Stomach smooth muscle (tissue), 2 donors: ENCODE data around the gene RAI2.

Source experiments
- H3K27ac ChIP-seq: one replicate; pipeline ENCODE4 v1.7.0; 2013; ENCODE audit warnings: mild to moderate bottlenecking, low read length, inconsistent platforms
- H3K27me3 ChIP-seq, 2 donors: one replicate each; pipeline ENCODE4 v1.7.0; 2013; ENCODE audit warnings: low read length in 2 of 2; ENCODE audit not compliant: insufficient read depth in 2 of 2, control insufficient read depth in 1 of 2
- H3K36me3 ChIP-seq, 2 donors: one replicate each; pipeline ENCODE4 v1.7.0; 2013; ENCODE audit warnings: low read length in 2 of 2; ENCODE audit not compliant: control insufficient read depth in 2 of 2, insufficient read depth in 2 of 2
- H3K4me1 ChIP-seq: one replicate; pipeline ENCODE4 v1.7.0; 2013; ENCODE audit warnings: low read length; ENCODE audit not compliant: control insufficient read depth, insufficient read depth
- H3K4me3 ChIP-seq, 2 donors: one replicate each; pipeline ENCODE4 v1.7.0; 2013; ENCODE audit warnings: low read length in 2 of 2
- H3K9ac ChIP-seq, 2 donors: one replicate each; pipeline ENCODE4 v1.7.0; 2013; ENCODE audit warnings: low read length in 2 of 2, mild to moderate bottlenecking in 1 of 2
- H3K9me3 ChIP-seq, 2 donors: one replicate each; pipeline ENCODE4 v1.7.0; 2013; ENCODE audit warnings: low read length in 2 of 2; ENCODE audit not compliant: control insufficient read depth in 2 of 2
- donor health status: healthy.
- donor health status: Pancreatic carcinoma.

Gene RAI2

GRCh38 chrX:17854069-17854468 lies 7.0 kb downstream of the RAI2 start:
- Histone ChIP-seq H3K36me3 (no peaks in the 10 kb centered on the region), H3K9me3 (no peaks in the 10 kb centered on the region), H3K4me1 (peaks cover 28% of the 10 kb centered on the region), H3K9ac (no peak overlapping the region), H3K27ac (no peak overlapping the region), H3K4me3 (no peak overlapping the region), H3K27me3 (peaks cover 0 to 10% of the 10 kb centered on the region in 2 donors)

DNA sequence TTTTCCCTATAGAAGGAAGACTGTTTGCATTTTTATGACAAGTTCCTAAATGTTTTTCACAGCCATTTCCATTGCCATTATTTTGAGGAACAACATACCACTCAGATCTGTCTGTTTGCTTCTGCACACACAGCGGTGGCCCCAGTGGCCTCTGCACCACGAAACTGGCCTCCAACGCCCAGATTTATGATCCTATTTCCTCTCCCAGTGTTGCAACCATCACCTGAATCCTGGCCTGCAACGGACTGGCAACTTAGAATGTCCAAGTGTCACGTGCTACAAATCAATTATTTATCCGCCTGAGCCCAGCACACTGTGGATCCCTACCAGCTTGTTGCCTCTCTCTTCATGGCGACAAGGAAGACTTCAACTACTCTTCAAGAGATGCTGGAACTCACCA lies 9.2 kb downstream of the RAI2 start:
- Histone ChIP-seq H3K4me3 (peak overlapping the region in 1 of 2 donors; percentile 29), H3K9ac (no peak overlapping the region), H3K9me3 (no peaks in the 10 kb centered on the region), H3K27ac (no peak overlapping the region), H3K36me3 (no peaks in the 10 kb centered on the region), H3K4me1 (peaks cover 25% of the 10 kb centered on the region), H3K27me3 (peaks cover 0 to 7% of the 10 kb centered on the region in 2 donors)

DNA sequence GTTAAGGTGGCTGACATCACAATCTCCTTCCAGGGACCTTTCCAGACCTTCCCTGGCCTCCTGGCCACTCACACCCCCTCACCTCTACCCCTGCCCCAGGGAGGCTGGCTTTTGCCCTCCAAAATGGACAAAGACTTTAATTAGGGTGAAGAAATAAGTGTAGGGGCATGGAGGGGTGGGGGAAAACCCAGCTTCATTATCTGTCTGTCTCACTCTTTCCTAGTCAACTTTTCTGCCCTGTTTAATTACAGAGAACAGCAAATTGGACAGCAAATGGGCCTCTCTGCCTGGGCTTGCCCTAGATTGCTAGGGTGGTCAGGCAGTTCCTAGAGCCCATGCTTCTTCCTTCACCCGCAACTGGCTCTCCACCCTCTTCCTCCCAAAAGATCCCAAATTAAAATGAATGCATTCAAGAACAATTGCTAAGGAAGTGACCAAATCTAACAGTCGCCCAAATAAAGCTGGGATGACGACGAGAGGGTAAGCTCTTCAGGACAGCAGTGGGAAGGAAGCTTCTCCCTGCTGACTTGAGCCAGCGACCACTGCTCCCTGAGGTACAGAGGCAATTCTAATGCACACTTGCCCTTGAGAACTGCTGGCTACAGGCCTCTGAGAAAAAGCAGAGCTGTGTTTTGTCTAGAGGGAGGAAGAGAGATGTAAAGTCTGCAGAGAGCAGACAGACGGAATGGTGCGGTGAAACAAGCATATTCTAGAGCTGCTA lies 12.4 kb downstream of the RAI2 start:
- Histone ChIP-seq H3K27ac (no peak overlapping the region), H3K4me1 (peaks cover 19% of the 10 kb centered on the region), H3K27me3 (peaks cover 0 to 13% of the 10 kb centered on the region in 2 donors)

GRCh38 chrX:17846045-17846444 lies 15.1 kb downstream of the RAI2 start:
- H3K36me3 ChIP-seq: no peaks in the 10 kb centered on the region
- H3K4me1 ChIP-seq: peaks cover 11% of the 10 kb centered on the region
- no peak overlapping the region for H3K4me3 ChIP-seq
- H3K9me3 ChIP-seq: no peaks in the 10 kb centered on the region
- H3K27me3 ChIP-seq: peaks cover 0 to 13% of the 10 kb centered on the region in 2 donors
- H3K27ac ChIP-seq: no peak overlapping the region
- no peak overlapping the region for H3K9ac ChIP-seq

More for the DNA sequence above, 12.4 kb downstream of the RAI2 start:
- peak overlapping the region in 1 of 2 donors; percentile 35 for H3K4me3 ChIP-seq
- no peak overlapping the region for H3K9ac ChIP-seq
- no peaks in the 10 kb centered on the region for H3K36me3 ChIP-seq
- no peaks in the 10 kb centered on the region for H3K9me3 ChIP-seq

GRCh38 chrX:17844236-17844635 lies 16.9 kb downstream of the RAI2 start:
- Histone ChIP-seq H3K4me3 (peak overlapping the region in 1 of 2 donors; percentile 29), H3K27me3 (peaks cover 0 to 15% of the 10 kb centered on the region in 2 donors), H3K36me3 (no peaks in the 10 kb centered on the region), H3K27ac (no peak overlapping the region), H3K4me1 (peaks cover 8% of the 10 kb centered on the region), H3K9ac (no peak overlapping the region), H3K9me3 (no peaks in the 10 kb centered on the region)

GRCh38 chrX:17842769-17843525 lies 18.2 kb downstream of the RAI2 start:
- H3K4me3 ChIP-seq: no peak overlapping the region
- peaks cover 8% of the 10 kb centered on the region for H3K4me1 ChIP-seq
- no peaks in the 10 kb centered on the region for H3K9me3 ChIP-seq
- H3K9ac ChIP-seq: no peak overlapping the region
- peaks cover 0 to 19% of the 10 kb centered on the region in 2 donors for H3K27me3 ChIP-seq
- no peak overlapping the region for H3K27ac ChIP-seq
- no peaks in the 10 kb centered on the region for H3K36me3 ChIP-seq

GRCh38 chrX:17839269-17839668 lies 21.8 kb downstream of the RAI2 start:
- H3K4me3 ChIP-seq: no peak overlapping the region
- peaks cover 0 to 10% of the 10 kb centered on the region in 2 donors for H3K27me3 ChIP-seq
- no peak overlapping the region for H3K27ac ChIP-seq
- no peaks in the 10 kb centered on the region for H3K36me3 ChIP-seq
- no peak overlapping the region for H3K9ac ChIP-seq
- H3K9me3 ChIP-seq: no peaks in the 10 kb centered on the region
- peaks cover 7% of the 10 kb centered on the region for H3K4me1 ChIP-seq

DNA sequence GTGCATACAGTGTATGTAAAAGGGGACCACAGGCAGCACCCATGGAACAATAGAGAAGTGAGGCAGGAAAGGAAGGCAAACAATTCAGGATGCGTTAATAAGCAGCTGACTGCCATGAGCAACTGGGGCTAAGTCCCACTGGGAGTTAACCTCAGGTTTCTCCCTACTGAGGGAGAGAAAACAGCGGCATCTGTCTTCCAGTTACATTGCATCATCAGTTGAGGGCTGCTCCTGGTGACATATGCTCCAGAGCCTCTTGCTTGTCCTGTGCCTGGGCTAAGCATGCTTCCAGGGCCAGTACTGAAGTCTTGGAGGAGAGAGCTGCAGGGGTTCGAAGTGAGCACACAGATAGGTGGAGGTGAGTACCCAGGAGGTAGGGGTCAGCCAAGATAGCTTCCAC lies 24.3 kb downstream of the RAI2 start:
- Histone ChIP-seq H3K27me3 (peaks cover 0 to 9% of the 10 kb centered on the region in 2 donors), H3K27ac (no peak overlapping the region), H3K4me1 (peaks cover 2% of the 10 kb centered on the region), H3K9ac (no peak overlapping the region), H3K4me3 (no peak overlapping the region), H3K36me3 (no peaks in the 10 kb centered on the region), H3K9me3 (no peaks in the 10 kb centered on the region)

DNA sequence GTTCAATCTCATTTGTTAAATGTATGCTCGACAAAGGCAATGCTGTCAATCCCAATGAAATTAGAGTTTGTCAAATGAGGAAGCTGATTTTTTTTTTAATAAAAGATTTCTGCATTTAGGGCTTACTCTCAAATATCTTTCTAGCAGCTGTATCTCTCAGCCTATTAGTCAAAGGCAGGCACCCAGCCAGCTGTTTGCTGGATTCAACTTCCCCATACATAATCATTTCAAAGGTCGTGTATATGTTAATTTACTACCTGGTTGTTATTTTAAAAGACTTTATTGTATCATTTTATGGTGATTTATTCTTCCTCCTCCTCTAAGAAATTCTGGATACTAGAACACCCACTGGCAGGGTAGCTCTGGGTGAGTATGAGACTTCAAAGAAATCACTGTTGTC lies 27.1 kb downstream of the RAI2 start:
- no peaks in the 10 kb centered on the region for H3K9me3 ChIP-seq
- peaks cover 0 to 6% of the 10 kb centered on the region in 2 donors for H3K27me3 ChIP-seq
- peaks cover 7% of the 10 kb centered on the region for H3K4me1 ChIP-seq
- H3K27ac ChIP-seq: no peak overlapping the region
- H3K4me3 ChIP-seq: no peak overlapping the region
- no peak overlapping the region for H3K9ac ChIP-seq
- H3K36me3 ChIP-seq: no peaks in the 10 kb centered on the region

DNA sequence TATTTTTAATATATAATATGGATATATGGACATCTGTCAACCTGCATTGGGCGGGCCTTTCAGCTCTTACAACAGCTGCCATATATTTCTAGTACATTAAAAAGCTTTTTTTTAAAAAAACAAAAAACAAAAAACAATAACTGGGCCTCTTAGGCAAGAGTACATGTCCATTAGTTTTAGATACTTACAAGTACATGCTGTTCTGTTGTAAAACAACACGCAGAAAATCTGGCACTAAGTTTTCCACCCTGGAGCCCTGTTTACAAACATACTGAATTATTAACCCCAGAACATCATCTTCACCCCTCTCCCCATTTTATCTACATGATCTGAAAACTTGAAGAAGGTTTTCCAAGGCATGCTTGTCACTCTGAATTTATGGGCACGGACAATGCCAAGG lies 29.8 kb downstream of the RAI2 start:
- Histone ChIP-seq H3K9me3 (no peaks in the 10 kb centered on the region), H3K4me1 (peaks cover 15% of the 10 kb centered on the region), H3K9ac (no peak overlapping the region), H3K4me3 (no peak overlapping the region), H3K36me3 (no peaks in the 10 kb centered on the region), H3K27ac (no peak overlapping the region), H3K27me3 (peaks cover 0 to 4% of the 10 kb centered on the region in 2 donors)

DNA sequence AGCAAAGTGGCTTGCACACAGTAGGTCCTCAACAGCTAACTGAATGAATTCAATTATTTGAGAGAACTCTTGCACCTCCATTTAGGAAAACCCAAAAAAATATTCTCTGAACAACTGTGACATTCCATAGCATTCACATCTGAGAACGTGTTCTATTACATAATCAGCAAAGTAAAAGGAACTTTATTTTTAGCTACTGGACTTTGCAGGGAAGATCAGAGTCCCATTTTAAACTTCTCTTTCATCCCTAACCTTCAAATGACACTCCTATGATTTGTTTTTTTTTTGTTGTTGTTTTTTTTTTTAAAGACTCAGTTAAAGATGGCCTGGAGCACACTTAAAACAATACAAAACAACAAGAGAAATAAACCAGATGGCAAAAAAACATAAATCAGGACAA lies 30.9 kb downstream of the RAI2 start:
- no peak overlapping the region for H3K4me3 ChIP-seq
- H3K36me3 ChIP-seq: no peaks in the 10 kb centered on the region
- H3K4me1 ChIP-seq: peaks cover 15% of the 10 kb centered on the region
- no peak overlapping the region for H3K9ac ChIP-seq
- H3K9me3 ChIP-seq: no peaks in the 10 kb centered on the region
- no peak overlapping the region for H3K27ac ChIP-seq
- peaks cover 0 to 4% of the 10 kb centered on the region in 2 donors for H3K27me3 ChIP-seq
